NT2/D1 (cell line): ENCODE measurements around the gene ATF6B.

Source experiments
- SUZ12 ChIP-seq: IDR thresholded peaks from 2 replicates; pipeline ENCODE4 v1.6.1; 2011; ENCODE audit not compliant: insufficient read length, insufficient read depth; ENCODE audit errors: extremely low read depth
- YY1 ChIP-seq: IDR thresholded peaks from 2 replicates; pipeline ENCODE4 v1.6.1; 2011; ENCODE audit not compliant: insufficient read length, insufficient read depth
- ZNF274 ChIP-seq: IDR thresholded peaks from 2 replicates; pipeline ENCODE4 v1.6.1; 2011; ENCODE audit warnings: mild to moderate bottlenecking, low read depth, low read length

GRCh38 chr6:32097364-32097763, 30.7 kb downstream of the ATF6B start:
- TF ChIP-seq YY1 (no peak), ZNF274 (no peak), SUZ12 (no peak)
